Measurements from ENCODE around the gene SH2D4B. TPM values are rescaled to one million over a fixed set of nuclear protein-coding genes. Genes with fewer than 3 reads are reported as not detected.

Gene SH2D4B
- total RNA-seq, 1 donor from 2014 or later: 0.12 TPM

DNA sequence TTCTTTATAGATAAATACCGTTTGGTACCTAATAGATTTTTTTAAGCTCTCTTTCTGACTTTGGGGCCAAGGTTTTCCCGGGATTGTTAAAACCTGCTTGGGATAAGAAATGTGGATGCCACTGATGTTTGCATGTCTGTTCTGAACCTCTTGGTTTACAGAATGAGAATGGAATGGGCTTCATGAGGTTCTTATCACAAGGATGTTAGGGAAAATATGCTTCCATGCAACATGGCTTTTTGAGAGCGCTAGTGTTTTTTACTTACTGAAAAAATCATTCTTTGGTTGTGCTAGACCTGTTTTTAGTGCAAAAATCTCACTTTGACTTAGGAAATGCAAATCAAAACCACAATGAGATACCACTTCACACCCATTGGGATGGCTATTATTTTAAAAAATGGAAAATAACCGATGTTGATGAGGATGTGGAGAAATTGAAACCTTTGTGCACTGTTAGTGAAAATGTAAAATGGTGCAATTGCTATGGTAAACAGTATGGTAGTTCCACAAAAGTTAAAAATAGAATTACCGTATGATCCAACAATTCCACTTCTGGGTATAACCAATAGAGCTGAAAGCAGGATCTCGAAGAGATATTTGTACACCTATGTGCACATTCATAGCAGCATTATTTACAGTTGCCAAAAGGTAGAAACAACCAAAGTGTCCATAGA, 44.7 kb upstream of the SH2D4B start:
- Mint-ChIP-seq H3K27ac (no peak overlapping the region), H3K36me3 (ENCODE audit: insufficient read depth) (peaks cover 36% of the 10 kb centered on the region), H3K4me1 (ENCODE audit: low read depth) (peaks cover 31% of the 10 kb centered on the region), H3K4me3 (ENCODE audit: low read depth) (no peak overlapping the region), H3K27me3 (no peaks in the 10 kb centered on the region), H3K9me3 (ENCODE audit: low read depth) (no peaks in the 10 kb centered on the region)
- DNase-seq (ENCODE audit: low spot score, unreplicated experiment): no peak
- TF ChIP-seq, protein P1, sequence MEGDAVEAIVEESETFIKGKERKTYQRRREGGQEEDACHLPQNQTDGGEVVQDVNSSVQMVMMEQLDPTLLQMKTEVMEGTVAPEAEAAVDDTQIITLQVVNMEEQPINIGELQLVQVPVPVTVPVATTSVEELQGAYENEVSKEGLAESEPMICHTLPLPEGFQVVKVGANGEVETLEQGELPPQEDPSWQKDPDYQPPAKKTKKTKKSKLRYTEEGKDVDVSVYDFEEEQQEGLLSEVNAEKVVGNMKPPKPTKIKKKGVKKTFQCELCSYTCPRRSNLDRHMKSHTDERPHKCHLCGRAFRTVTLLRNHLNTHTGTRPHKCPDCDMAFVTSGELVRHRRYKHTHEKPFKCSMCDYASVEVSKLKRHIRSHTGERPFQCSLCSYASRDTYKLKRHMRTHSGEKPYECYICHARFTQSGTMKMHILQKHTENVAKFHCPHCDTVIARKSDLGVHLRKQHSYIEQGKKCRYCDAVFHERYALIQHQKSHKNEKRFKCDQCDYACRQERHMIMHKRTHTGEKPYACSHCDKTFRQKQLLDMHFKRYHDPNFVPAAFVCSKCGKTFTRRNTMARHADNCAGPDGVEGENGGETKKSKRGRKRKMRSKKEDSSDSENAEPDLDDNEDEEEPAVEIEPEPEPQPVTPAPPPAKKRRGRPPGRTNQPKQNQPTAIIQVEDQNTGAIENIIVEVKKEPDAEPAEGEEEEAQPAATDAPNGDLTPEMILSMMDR (IDR thresholded peaks at IDR 0.05; ENCODE audit: unreplicated experiment): no peak

DNA sequence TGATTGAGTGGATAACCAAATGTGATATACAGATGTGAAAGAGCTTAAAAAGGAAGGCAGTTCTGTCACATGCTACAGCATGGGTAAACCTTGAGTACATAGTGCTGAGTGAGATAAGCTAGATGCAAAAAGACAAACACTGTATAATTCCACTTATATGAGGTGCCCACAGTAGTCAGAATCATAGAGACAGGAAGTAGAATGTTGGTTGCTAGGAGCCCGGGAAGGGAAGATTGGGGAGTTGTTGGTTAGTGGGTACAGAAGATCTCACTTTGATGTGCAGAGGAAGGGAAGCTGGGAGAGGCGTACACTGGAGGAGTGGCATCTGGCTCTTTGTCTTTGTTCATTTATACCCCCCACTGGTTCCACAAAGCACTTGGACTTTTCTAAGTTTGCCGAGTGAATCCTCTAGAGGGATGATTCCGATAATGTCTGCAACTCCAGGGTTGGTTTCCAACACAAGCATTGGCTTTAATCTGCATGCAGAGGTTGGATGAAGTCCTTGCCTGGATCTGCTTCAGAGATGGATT, 44.1 kb upstream of the SH2D4B start:
- peaks cover 36% of the 10 kb centered on the region for H3K36me3 Mint-ChIP-seq (ENCODE audit: insufficient read depth)
- no peak for DNase-seq (ENCODE audit: low spot score, unreplicated experiment)
- H3K9me3 Mint-ChIP-seq (ENCODE audit: low read depth): no peaks in the 10 kb centered on the region
- no peak overlapping the region for H3K4me3 Mint-ChIP-seq (ENCODE audit: low read depth)
- TF ChIP-seq, protein P1 (IDR thresholded peaks at IDR 0.05; ENCODE audit: unreplicated experiment): no peak
- peaks cover 36% of the 10 kb centered on the region for H3K4me1 Mint-ChIP-seq (ENCODE audit: low read depth)
- H3K27me3 Mint-ChIP-seq: no peaks in the 10 kb centered on the region
- H3K27ac Mint-ChIP-seq: peak overlapping the region; percentile 59

DNA sequence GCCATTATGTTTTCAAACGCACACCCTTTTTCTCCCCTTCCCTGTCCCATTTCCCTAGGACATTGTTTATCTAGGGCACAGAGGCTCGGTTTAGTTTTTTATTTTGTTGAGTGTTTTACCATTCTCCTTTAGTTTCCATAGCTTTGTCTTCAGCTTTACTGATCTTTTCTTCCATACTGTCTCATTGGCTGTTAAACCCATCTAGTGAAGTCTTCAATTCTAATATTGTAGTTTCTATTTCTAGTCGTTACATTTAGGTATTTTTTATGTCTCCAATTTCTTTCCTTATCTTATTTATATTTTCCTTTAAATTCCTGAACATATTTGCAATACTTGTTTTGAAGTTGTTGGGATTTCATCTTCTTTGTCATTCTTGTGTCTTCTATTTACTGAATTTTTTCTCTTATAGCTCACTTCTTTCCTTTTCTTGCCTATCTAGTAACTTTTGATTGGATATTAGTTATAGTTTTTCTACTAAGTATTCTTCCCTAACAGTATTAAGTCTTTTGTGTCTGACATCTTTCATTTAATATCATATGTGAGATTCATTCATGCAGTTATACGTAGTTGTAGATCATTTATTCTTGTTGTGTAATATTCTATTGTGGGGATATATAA, 41.0 kb upstream of the SH2D4B start:
- DNase-seq (ENCODE audit: low spot score, unreplicated experiment): no peak
- H3K27me3 Mint-ChIP-seq: no peaks in the 10 kb centered on the region
- H3K36me3 Mint-ChIP-seq (ENCODE audit: insufficient read depth): peaks cover 16% of the 10 kb centered on the region
- no peak overlapping the region for H3K27ac Mint-ChIP-seq
- peaks cover 50% of the 10 kb centered on the region for H3K4me1 Mint-ChIP-seq (ENCODE audit: low read depth)
- TF ChIP-seq, protein P1 (IDR thresholded peaks at IDR 0.05; ENCODE audit: unreplicated experiment): no peak
- H3K9me3 Mint-ChIP-seq (ENCODE audit: low read depth): no peaks in the 10 kb centered on the region
- no peak overlapping the region for H3K4me3 Mint-ChIP-seq (ENCODE audit: low read depth)

DNA sequence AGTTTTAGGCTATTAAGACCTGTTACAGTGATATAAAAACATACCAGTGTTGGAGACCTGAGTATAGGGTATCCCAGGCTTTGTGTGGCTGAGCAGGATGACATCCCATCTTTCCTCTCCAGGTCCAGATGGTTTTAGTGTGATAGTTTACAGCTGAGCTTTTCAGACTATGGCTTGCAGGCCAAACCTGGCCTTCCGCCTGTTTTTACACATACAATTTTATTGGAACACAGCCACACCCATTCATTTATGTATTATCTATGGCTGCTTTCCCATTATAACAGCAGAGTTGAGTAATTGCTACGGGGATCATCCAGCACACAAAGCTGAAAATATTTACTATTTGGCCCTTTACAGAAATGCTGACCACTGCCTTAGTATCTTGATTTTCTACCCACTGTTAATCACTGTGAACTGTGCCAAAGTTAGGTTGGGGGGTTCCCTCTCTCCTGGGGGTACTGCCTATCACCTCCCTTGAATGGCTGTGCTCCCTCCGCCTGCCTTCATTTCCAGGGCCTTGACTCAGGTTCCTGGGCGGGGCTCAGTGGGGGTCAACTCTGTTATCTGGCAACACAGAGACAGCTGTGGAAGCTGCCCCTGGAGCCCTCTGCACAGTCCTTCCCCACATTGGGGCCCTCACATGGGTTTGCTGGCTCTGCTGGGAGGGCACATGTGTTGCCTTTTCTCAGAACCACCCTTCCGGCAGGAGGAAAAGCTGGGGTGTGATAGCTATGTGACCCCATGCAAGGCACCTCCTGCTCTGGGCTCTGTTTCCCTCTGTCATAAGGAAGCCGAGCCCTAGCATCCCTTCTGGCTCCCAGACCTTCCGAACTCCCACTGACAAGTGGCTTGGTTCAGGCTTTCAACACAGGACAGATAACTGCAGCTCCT, 40.3 kb upstream of the SH2D4B start:
- TF ChIP-seq, protein P1 (IDR thresholded peaks at IDR 0.05; ENCODE audit: unreplicated experiment): no peak
- Mint-ChIP-seq H3K4me3 (ENCODE audit: low read depth) (no peak overlapping the region), H3K9me3 (ENCODE audit: low read depth) (no peaks in the 10 kb centered on the region), H3K36me3 (ENCODE audit: insufficient read depth) (peaks cover 18% of the 10 kb centered on the region), H3K4me1 (ENCODE audit: low read depth) (peaks cover 57% of the 10 kb centered on the region), H3K27ac (peak overlapping the region; percentile 90), H3K27me3 (no peaks in the 10 kb centered on the region)
- no peak for DNase-seq (ENCODE audit: low spot score, unreplicated experiment)
